ENCODE measurements around the gene TBCEL. TPM values are rescaled to one million over a fixed set of nuclear protein-coding genes. Genes with fewer than 3 reads are reported as not detected.

TBCEL gene
- total RNA-seq, 4 donors from 2014 or later = 5.4 to 15.2 (median 8.4) TPM

- Histone ChIP-seq H3K27me3 (no peaks in the 10 kb centered on the region), H3K4me3 (no peak overlapping the region), H3K4me1 (peaks cover 14 to 17% of the 10 kb centered on the region in 2 donors), H3K36me3 (no peaks in the 10 kb centered on the region), H3K27ac (no peak overlapping the region), H3K9me3 (no peaks in the 10 kb centered on the region)
- DNase-seq (no peak), ATAC-seq (no peak)
- no peak for TF ChIP-seq CTCF (IDR thresholded peaks at IDR 0.05 in 4 of 5, conservative IDR thresholded peaks at IDR 0.05 in 1 of 5)
- no peak for TF ChIP-seq POLR2A (IDR thresholded peaks at IDR 0.05)
- intact Hi-C loops (cut with DNase I; ENCODE audit: low total_unique reads) (no loop called here), in situ Hi-C loops (cut with MboI; ENCODE audit: low sequenced_read_pairs in 4 of 4) (loop anchor here in 2 of 4 donors (25.0 kb wide), 1 partner anchor 597 kb away; the partner anchor contains the start of gene GRIK4 (in 2 of the 2))
Observed at GRCh38 chr11:121109471-121109870, 85.6 kb downstream of the TBCEL start.

GRCh38 chr11:121109916-121110586 is 86.1 kb downstream of the TBCEL start:
- in situ Hi-C loops (cut with MboI; ENCODE audit: low sequenced_read_pairs in 4 of 4) (loop anchor here in 2 of 4 donors (25.0 kb wide), 1 partner anchor 598 kb away; the partner anchor contains the start of gene GRIK4 (in 2 of the 2)), intact Hi-C loops (cut with DNase I; ENCODE audit: low total_unique reads) (loop anchor here (5.0 to 10.0 kb wide), 2 partner anchors 178 to 305 kb away; no protein-coding TSS in a partner anchor)
- TF ChIP-seq POLR2A (IDR thresholded peaks at IDR 0.05) (no peak), CTCF (IDR thresholded peaks at IDR 0.05 in 4 of 5, conservative IDR thresholded peaks at IDR 0.05 in 1 of 5) (no peak)
- Histone ChIP-seq H3K4me1 (peaks cover 8 to 11% of the 10 kb centered on the region in 2 donors), H3K27me3 (no peaks in the 10 kb centered on the region), H3K9me3 (no peaks in the 10 kb centered on the region), H3K27ac (no peak overlapping the region), H3K36me3 (no peaks in the 10 kb centered on the region), H3K4me3 (no peak overlapping the region)
- ATAC-seq = no peak
- DNase-seq = no peak

GRCh38 chr11:121110871-121111724 is 87.2 kb downstream of the TBCEL start:
- Histone ChIP-seq H3K4me3 (no peak overlapping the region), H3K4me1 (peaks cover 0 to 6% of the 10 kb centered on the region in 2 donors), H3K27me3 (no peaks in the 10 kb centered on the region), H3K9me3 (no peaks in the 10 kb centered on the region), H3K27ac (no peak overlapping the region), H3K36me3 (no peaks in the 10 kb centered on the region)
- DNase-seq (no peak), ATAC-seq (peak; percentile 40 to 49)
- TF ChIP-seq CTCF (IDR thresholded peaks at IDR 0.05 in 4 of 5, conservative IDR thresholded peaks at IDR 0.05 in 1 of 5) = no peak
- TF ChIP-seq POLR2A (IDR thresholded peaks at IDR 0.05) = no peak
- in situ Hi-C loops (cut with MboI; ENCODE audit: low sequenced_read_pairs in 4 of 4) (loop anchor here in 2 of 4 donors (25.0 kb wide), 1 partner anchor 599 kb away; the partner anchor contains the start of gene GRIK4 (in 2 of the 2)), intact Hi-C loops (cut with DNase I; ENCODE audit: low total_unique reads) (loop anchor here (5.0 to 10.0 kb wide), 2 partner anchors 179 to 306 kb away; no protein-coding TSS in a partner anchor)

- Histone ChIP-seq H3K4me1 (peaks cover 0 to 3% of the 10 kb centered on the region in 2 donors), H3K27me3 (no peaks in the 10 kb centered on the region), H3K36me3 (no peaks in the 10 kb centered on the region), H3K9me3 (no peaks in the 10 kb centered on the region), H3K4me3 (no peak overlapping the region), H3K27ac (no peak overlapping the region)
- ATAC-seq (peak; percentile 79 to 94), DNase-seq (peak; percentile 27 to 58)
- peak; percentile 23 to 60 (median 44) for TF ChIP-seq CTCF (IDR thresholded peaks at IDR 0.05 in 4 of 5, conservative IDR thresholded peaks at IDR 0.05 in 1 of 5)
- TF ChIP-seq POLR2A (IDR thresholded peaks at IDR 0.05) = no peak
- in situ Hi-C loops (cut with MboI; ENCODE audit: low sequenced_read_pairs in 4 of 4) = loop anchor here in 2 of 4 donors (25.0 kb wide), 1 partner anchor 600 kb away; the partner anchor contains the start of gene GRIK4 (in 2 of the 2)
- intact Hi-C loops (cut with DNase I; ENCODE audit: low total_unique reads) = loop anchor here (1.0 to 10.0 kb wide), 4 partner anchors 160 to 601 kb away; partner anchors contain the start of gene GRIK4
Observed at GRCh38 chr11:121112498-121113455, 88.9 kb downstream of the TBCEL start.

Data from gastrocnemius medialis (tissue), 4 donors.